Activated naive CD8-positive, alpha-beta T cell treated with anti-CD3 and anti-CD28 coated beads for 36 hours (primary cell): ENCODE measurements around the gene MYH9. TPM values are rescaled to one million over a fixed set of nuclear protein-coding genes. Genes with fewer than 3 reads are reported as not detected.
"Not testable (repeated sequence)": the region's sequence is repeated elsewhere in the genome, so short reads cannot be mapped to it uniquely, and the experiment has no call there.

Source experiments
- DNase-seq: peaks from one replicate; pipeline ENCODE4 v3.0.0; 2021
- H3K27ac Mint-ChIP-seq: one replicate; pipeline ENCODE4 v1.8.0; 2022; ENCODE audit warnings: mild to moderate bottlenecking, moderate library complexity, mixed read lengths
- H3K27me3 Mint-ChIP-seq: one replicate; pipeline ENCODE4 v1.8.0; 2022; ENCODE audit warnings: mild to moderate bottlenecking, mixed read lengths
- H3K36me3 Mint-ChIP-seq: one replicate; pipeline ENCODE4 v1.8.0; 2021; ENCODE audit warnings: mild to moderate bottlenecking, mixed read lengths
- H3K4me1 Mint-ChIP-seq: one replicate; pipeline ENCODE4 v1.8.0; 2021; ENCODE audit warnings: mixed read lengths
- H3K4me3 Mint-ChIP-seq: one replicate; pipeline ENCODE4 v1.8.0; 2022; ENCODE audit warnings: mild to moderate bottlenecking, moderate library complexity, mixed read lengths
- H3K9me3 Mint-ChIP-seq: one replicate; pipeline ENCODE4 v1.8.0; 2022; ENCODE audit warnings: mixed read lengths
- total RNA-seq, 2 experiments: library from RNA; stranded (reverse); gene quantifications; one replicate each; pipeline ENCODE4 v1.2.3, GENCODE V29; 2021

MYH9 gene
- total RNA-seq, 2 experiments from 2014 or later: 551 to 554 TPM

DNA sequence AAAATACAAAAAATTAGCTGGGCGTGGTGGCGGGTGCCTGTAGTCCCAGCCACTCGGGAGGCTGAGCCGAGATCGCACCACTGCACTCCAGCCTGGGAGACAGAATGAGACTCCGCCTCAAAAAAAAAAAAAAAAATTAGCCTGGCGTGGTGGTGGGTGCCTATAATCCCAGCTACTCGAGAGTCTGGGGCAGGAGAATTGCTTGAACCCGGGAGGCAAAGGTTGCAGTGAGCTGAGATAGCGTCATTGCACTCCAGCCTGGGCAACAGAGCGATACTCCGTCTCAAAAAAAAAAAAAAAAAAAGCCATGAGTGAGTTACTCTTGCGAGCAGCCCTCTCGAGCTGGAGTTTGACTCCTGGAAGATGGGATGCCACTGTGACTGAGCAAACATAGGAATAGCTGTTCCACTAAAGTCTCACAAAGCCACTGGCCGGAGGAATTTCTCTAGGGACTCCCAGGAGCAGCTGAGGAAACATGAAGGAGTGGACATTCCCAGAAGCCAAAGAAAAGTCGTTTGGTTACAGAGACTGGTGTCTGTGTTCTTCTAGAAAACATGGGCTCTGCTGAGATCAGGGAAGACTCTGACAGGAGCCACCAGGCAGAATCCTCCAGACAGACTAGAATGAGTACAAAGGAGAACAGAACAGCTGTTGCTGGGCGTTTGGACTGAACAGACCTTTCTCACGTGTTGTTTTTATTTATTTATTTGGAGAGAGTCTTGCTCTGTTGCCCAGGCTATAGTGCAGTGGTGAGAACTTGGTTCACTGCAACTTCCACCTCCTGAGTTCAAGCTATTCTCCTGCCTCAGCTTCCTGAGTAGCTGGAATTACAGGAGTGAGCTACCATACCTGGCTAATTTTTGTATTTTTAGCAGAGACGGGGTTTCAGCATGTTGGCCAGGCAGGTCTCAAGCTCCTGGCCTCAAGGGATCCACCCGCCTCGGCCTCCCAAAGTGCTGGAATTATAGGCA, 32.4 kb upstream of the MYH9 start:
- H3K36me3 Mint-ChIP-seq: no peaks in the 10 kb centered on the region
- H3K9me3 Mint-ChIP-seq: no peaks in the 10 kb centered on the region
- H3K27me3 Mint-ChIP-seq: no peaks in the 10 kb centered on the region
- H3K27ac Mint-ChIP-seq: no peak overlapping the region
- peaks cover 24% of the 10 kb centered on the region for H3K4me1 Mint-ChIP-seq
- H3K4me3 Mint-ChIP-seq: no peak overlapping the region
- DNase-seq: no peak

DNA sequence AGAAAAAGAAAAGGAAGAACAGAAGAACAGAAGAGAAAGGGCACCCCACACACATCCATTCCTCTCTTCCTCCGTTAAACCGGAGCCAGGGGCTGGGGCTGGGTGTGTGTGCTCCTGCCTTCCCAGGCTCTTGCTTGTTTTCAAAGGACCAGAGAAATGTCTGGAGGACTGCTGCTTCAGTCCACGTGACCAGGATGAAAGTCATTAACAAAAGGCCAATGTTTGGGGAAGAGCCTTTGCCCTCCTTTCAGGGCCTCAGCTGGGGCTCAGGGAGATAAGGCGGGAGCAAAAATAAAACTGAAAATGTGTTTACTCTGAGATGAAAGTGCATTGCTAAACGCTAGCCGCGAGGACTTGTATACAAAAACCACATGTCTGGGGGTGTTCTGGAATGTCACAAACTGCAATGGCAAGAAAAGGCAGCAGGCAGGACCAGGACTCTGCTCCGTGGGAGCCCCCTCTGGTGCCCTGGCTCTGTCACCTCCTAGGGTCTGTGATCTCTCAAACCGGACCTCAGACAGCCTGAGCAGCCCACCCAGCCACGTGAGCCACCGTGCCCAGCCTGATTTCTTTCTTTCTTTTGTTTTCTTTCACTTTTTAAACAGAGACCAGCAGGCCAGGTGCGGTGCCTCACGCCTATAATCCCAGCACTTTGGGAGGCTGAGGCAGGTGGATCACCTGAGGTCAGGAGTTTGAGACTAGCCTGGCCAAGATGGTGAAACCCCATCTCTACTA, 31.6 kb upstream of the MYH9 start:
- no peak for DNase-seq
- Mint-ChIP-seq H3K9me3 (no peaks in the 10 kb centered on the region), H3K27me3 (no peaks in the 10 kb centered on the region), H3K4me3 (peak overlapping the region; percentile 42), H3K36me3 (no peaks in the 10 kb centered on the region), H3K4me1 (peaks cover 15% of the 10 kb centered on the region), H3K27ac (peak overlapping the region; percentile 45)

DNA sequence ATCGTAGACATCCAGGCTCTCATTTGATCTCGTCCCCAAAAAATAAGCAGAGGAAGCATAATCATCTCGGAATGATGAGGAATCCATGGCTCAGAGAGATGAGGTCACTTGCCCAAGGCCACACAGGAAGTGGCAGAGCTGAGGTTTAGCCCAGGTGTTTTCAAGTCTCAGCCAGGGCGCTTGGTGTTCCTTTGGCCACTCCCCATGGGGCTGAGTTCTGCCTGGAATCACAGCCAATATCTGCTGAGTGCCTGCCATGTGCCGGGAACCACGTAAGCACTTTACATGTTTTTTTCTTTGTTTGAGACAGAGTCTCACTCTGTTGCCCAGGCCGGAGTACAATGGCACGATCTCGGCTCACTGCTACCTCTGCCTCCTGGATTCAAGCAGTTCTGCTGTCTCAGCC, 29.5 kb upstream of the MYH9 start:
- no peak overlapping the region for H3K4me3 Mint-ChIP-seq
- DNase-seq: no peak
- no peaks in the 10 kb centered on the region for H3K9me3 Mint-ChIP-seq
- peaks cover 15% of the 10 kb centered on the region for H3K4me1 Mint-ChIP-seq
- H3K36me3 Mint-ChIP-seq: no peaks in the 10 kb centered on the region
- no peaks in the 10 kb centered on the region for H3K27me3 Mint-ChIP-seq
- H3K27ac Mint-ChIP-seq: peak overlapping the region; percentile 29

DNA sequence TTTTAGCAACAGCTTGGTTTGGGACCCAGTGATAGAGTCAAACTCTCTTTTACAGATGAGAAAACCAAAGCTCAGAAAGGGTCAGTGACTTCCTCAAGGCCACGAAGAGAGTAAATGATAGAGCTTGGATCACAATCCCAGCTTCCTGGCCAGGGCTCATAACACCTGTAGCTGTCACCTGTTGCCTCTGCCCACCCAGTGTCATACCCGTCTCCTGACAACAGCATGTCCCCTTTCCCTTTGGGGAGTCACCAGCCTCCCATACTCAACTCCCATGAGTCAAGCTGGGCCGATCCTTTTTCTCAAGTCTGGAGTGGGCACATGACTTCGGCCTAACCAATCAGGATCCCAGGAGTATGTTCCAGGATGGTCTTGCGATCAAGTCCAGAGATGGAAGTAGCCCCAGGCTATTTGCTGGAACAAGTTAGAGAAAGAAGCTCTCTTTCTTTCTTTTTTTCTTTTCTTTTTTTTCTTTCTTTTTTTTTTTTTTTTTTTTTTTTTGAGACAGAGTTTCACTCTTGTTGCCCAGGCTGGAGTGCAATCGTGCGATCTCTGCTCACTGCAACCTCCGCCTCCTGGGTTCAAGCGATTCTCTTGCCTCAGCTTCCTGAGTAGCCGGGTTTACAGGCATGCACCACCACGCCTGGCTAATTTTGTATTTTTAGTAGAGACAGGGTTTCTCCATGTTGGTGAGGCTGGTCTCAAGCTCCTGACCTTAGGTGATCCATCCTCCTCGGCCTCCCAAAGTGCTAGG, 27.8 kb upstream of the MYH9 start:
- no peak overlapping the region for H3K27ac Mint-ChIP-seq
- no peaks in the 10 kb centered on the region for H3K27me3 Mint-ChIP-seq
- DNase-seq: no peak
- H3K4me3 Mint-ChIP-seq: no peak overlapping the region
- H3K36me3 Mint-ChIP-seq: no peaks in the 10 kb centered on the region
- H3K4me1 Mint-ChIP-seq: peaks cover 21% of the 10 kb centered on the region
- no peaks in the 10 kb centered on the region for H3K9me3 Mint-ChIP-seq

DNA sequence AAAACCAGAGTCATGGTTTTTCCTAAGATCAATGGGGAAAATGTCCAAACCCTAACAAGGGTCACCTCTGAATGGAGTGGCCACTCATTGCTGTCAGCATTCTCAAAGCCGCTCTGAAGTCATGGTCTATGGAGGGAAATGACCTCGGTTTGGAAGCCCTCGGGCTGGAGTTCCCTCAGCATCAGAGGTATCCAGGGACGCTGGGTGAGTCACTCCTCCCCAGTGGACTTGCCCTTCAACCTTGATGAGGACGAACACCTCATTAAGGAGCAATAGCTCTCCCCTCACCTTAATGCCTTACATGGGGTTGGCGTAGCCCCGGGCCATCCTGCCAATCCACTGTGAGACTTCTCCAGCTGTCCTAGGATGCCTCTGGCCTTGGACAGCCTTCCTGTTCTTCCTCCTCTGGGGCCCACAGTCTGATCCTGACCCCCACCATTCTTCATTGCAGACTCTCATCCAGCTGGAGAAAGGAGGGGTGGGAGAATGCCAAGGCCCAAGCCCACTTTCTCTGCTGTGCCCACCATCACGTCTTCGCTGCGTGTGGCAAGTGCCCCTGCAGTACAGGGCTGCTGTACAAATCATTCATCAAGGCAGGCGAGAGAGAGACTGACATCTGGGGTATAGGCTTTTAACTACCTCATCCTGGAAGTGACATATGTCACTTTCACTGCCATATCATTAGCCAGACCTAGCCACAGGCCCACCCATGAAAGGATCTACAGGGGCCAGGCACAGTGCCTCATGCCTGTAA, 25.4 kb upstream of the MYH9 start:
- H3K27me3 Mint-ChIP-seq: no peaks in the 10 kb centered on the region
- no peak for DNase-seq
- H3K9me3 Mint-ChIP-seq: no peaks in the 10 kb centered on the region
- H3K4me3 Mint-ChIP-seq: no peak overlapping the region
- H3K27ac Mint-ChIP-seq: no peak overlapping the region
- peaks cover 25% of the 10 kb centered on the region for H3K4me1 Mint-ChIP-seq
- H3K36me3 Mint-ChIP-seq: no peaks in the 10 kb centered on the region

DNA sequence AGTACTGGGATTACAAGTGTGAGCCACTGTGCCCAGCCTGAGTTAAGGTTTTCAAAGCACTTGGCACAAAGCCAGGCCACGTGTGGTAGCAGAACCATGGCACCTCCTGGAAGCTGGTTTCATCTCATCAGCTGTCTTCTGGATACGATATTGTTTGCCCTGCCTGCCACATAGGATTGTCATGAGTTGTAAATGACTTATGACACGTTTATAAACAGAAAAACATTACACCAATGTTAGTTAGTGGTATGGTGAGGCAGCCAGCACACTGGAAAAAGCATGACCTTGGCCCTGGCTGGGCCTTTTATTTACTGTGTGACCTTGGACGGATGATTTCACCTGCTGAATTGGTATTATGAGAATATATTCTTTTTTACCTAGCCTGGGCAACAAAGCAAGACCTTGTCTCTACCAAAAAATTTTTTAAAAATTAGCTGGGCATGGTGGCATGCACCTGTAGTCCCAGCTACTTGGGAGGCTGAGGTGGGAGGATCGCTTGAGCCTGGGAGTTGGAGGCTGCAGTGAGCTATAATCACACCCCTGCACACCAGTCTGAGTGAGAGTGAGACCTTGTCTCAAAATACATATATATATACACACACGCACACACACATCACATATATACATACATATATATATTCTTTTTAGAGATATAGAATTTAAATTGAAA, 24.0 kb upstream of the MYH9 start:
- no peak overlapping the region for H3K27ac Mint-ChIP-seq
- peak; percentile 52 for DNase-seq
- H3K4me1 Mint-ChIP-seq: peaks cover 28% of the 10 kb centered on the region
- no peaks in the 10 kb centered on the region for H3K27me3 Mint-ChIP-seq
- no peak overlapping the region for H3K4me3 Mint-ChIP-seq
- no peaks in the 10 kb centered on the region for H3K9me3 Mint-ChIP-seq
- H3K36me3 Mint-ChIP-seq: no peaks in the 10 kb centered on the region

DNA sequence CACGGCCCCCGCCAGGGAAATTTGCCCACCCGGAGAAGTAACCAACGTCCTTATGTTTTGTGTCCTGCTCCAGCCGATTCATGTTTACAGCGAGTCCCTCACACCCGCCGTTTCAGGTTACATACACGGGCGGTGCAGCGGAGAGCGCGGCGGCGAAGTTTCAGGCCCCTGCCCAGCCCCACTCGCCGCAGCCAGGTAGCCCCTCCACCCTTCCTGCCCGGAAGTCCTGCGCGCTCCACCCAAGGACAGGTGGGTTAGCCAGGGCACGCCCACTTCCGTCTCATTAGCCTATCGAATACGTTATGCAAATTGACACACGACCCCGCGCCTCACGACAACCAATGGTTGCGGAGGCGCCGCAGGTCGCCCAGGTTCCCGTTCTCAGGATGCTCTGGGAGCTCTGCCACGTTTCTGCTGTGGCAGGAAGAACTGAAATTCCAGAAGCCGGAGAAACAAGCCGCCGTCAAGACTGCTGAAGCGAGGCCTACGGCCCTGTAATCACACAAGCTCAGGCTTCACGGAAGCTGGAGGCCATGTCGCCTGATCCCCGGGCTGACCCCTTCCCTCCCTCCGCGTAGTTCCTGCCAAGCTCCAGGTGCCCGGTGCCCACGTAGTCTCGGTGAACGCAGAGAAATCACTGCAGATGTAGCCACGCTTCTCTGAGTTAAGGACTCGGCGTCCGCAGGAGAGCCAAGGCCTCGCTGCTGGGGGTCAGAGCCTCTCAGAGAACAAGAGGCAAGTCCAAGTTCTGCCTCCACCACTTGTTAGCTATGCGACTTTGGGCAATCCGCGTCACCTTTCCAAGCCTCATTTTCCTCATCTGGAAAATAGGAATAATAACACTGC, 22.4 kb upstream of the MYH9 start:
- H3K9me3 Mint-ChIP-seq: no peaks in the 10 kb centered on the region
- peak overlapping the region; percentile 84 for H3K27ac Mint-ChIP-seq
- H3K27me3 Mint-ChIP-seq: no peaks in the 10 kb centered on the region
- peak; percentile 74 for DNase-seq
- H3K4me1 Mint-ChIP-seq: peaks cover 41% of the 10 kb centered on the region
- no peaks in the 10 kb centered on the region for H3K36me3 Mint-ChIP-seq
- H3K4me3 Mint-ChIP-seq: peak overlapping the region; percentile 78

DNA sequence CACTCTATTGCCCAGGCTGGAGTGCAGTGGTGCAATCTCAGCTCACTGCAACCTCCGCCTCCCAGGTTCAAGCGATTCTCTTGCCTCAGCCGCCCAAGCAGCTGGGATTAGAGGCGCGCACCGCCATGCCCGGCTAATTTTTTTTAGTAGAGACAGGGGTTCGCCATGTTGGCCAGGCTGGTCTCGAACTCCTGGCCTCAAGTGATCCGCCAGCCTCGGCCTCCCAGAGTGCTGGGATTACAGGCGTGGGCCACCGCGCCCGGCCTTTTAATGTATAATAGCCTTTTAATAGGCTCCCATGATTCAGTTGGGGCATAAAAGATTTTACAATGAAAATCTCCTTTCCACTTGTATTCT, 21.8 kb upstream of the MYH9 start:
- not testable (repeated sequence) for H3K9me3 Mint-ChIP-seq, H3K36me3 Mint-ChIP-seq, DNase-seq, H3K27me3 Mint-ChIP-seq
- peaks cover 47% of the 10 kb centered on the region for H3K4me1 Mint-ChIP-seq
- H3K27ac Mint-ChIP-seq: peak overlapping the region; percentile 84
- peak overlapping the region; percentile 78 for H3K4me3 Mint-ChIP-seq

DNA sequence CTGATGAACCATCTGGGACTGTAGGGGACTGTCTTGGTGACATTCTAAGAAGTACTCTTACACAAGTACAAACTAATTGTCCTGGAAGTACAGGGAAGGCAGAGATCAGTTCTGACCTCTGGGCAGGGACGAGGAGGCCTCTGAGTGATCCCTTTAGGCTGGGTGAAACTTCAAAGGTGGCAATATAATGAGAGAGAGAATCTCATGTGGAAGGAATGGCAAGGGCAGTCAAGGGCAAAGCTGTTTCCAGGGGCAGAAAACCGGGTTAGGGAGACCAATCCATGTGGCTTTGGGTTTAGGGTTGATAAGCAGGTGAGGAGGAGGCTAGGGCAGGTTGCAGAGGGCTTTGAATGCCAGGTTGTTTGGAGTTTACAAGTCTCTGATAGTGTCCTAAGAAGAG, 21.3 kb upstream of the MYH9 start:
- Mint-ChIP-seq H3K36me3 (no peaks in the 10 kb centered on the region), H3K4me3 (peak overlapping the region; percentile 14), H3K9me3 (no peaks in the 10 kb centered on the region), H3K27me3 (no peaks in the 10 kb centered on the region), H3K4me1 (peaks cover 49% of the 10 kb centered on the region), H3K27ac (peak overlapping the region; percentile 2)
- DNase-seq: no peak

DNA sequence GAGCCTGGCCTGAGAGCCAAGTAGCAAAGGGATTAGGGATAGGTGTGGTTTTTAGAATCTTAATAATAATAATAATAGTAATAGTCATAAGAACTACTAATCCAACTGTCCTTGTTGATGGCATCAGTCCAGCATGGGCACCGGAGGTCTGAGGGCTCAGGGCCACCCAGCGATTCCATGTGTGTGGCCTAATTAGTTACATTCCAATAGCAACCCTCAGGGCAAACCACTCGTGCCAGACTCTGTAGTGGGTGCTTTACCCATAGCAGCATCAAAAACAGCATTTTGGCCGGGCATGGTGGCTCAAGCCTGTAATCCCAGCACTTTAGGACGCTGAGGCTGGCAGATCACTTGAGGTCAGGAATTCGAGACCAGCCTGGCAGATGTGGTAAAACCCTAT, 19.0 kb upstream of the MYH9 start:
- no peak overlapping the region for H3K27ac Mint-ChIP-seq

DNA sequence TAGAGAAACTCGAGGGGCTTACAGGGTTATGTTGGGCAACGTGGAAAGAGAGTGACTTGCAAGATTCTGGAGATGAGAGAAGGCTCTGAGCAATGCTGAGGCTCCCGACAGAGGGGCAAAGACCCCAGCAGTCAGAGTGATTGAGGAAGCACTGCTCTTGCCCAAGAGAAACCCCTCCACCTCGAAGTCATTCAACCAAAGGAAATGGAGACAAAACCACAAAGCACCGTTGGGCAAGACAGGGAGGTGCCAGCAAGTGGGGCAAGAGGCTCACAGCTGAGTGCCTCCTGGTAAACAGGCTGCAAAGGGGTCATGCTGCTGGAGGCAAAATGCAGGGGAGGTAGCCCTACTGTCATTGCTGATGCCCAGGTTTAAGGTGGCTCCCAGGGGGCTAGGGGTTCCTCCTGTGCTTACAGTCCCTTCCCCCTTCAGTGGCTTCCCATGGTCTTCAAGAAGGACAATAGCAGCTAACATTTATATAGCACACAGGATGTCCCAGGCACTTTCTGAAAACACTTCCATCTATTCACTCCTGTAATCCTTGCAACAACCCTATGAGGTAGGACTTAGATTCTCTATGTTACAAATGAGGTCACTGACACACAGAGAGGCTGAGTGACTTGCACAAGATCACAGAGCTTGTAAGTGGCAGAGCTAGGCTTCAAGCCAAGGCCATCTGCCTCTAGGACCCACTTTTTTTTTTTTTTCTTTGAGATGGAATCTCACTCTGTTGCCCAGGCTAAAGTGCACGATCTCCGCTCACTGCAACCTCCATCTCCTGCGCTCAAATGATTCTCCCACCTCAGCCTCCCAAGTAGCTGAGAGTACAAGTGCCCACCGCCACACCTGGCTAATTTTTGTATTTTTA, 18.1 kb upstream of the MYH9 start:
- Mint-ChIP-seq H3K9me3 (no peaks in the 10 kb centered on the region), H3K4me1 (peaks cover 41% of the 10 kb centered on the region), H3K27me3 (no peaks in the 10 kb centered on the region), H3K4me3 (no peak overlapping the region), H3K27ac (peak overlapping the region; percentile 90), H3K36me3 (no peaks in the 10 kb centered on the region)
- DNase-seq: no peak

More for the DNA sequence above, 19.0 kb upstream of the MYH9 start:
- H3K36me3 Mint-ChIP-seq: no peaks in the 10 kb centered on the region
- no peak overlapping the region for H3K4me3 Mint-ChIP-seq
- DNase-seq: no peak
- no peaks in the 10 kb centered on the region for H3K27me3 Mint-ChIP-seq
- H3K9me3 Mint-ChIP-seq: no peaks in the 10 kb centered on the region
- peaks cover 43% of the 10 kb centered on the region for H3K4me1 Mint-ChIP-seq

DNA sequence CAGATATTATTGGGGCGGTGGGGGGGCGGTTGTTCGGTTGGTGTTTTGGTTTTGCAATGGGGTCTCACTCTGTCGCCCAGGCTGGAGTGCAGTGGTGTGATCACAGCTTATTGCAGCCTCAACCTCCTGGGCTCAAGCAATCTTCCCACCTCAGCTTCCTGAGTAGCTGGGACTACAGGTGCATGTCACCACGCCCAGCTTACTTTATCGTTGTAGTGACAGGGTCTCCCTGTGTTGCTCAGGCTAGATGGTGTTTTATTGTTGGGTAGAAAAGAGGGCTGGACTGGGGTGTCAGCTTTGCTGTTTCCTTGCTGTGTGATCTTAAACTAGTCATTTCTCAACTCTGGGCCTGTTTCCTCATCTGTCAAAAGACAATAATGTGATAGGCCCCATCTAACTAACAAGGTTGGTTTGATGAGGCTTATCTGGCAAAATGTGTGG, 17.5 kb upstream of the MYH9 start:
- Mint-ChIP-seq H3K36me3 (no peaks in the 10 kb centered on the region), H3K4me1 (peaks cover 35% of the 10 kb centered on the region), H3K27me3 (no peaks in the 10 kb centered on the region), H3K4me3 (no peak overlapping the region), H3K9me3 (no peaks in the 10 kb centered on the region), H3K27ac (peak overlapping the region; percentile 90)
- no peak for DNase-seq

DNA sequence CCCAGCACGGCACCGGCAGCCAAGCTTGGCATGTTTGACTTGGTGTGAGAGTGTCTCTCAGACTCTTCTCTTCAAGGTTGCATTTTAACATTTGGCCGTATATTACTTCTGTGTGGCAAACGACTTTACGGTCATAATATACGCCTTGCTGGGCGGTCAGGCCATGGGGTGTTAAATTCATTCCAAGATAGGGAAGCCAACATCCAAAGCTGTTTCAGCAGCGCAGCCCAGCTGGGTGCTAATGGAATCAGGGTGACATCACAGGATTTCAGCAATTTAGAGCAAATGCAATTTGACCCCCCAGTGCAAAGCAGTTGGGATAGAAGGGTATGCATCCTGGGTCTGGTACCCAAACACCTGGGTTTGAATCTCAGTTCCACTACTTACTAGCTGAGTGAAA, 16.7 kb upstream of the MYH9 start:
- no peak for DNase-seq
- no peaks in the 10 kb centered on the region for H3K36me3 Mint-ChIP-seq
- no peak overlapping the region for H3K4me3 Mint-ChIP-seq
- peaks cover 31% of the 10 kb centered on the region for H3K4me1 Mint-ChIP-seq
- peak overlapping the region; percentile 29 for H3K27ac Mint-ChIP-seq
- no peaks in the 10 kb centered on the region for H3K9me3 Mint-ChIP-seq
- H3K27me3 Mint-ChIP-seq: no peaks in the 10 kb centered on the region
